ENCODE measurements around the gene XXYLT1. TPM values are rescaled to one million over a fixed set of nuclear protein-coding genes. Genes with fewer than 3 reads are reported as not detected.

Gene XXYLT1
- total RNA-seq, 1 donor from 2014 or later, result 16.4 TPM

GRCh38 chr3:195073866-195074860, 196.8 kb downstream of the XXYLT1 start:
- H3K4me3 ChIP-seq (ENCODE audit: low read depth, low read length), result no peak overlapping the region
- TF ChIP-seq CTCF (conservative IDR thresholded peaks at IDR 0.05; ENCODE audit: low read depth, low read length), result no peak
- DNase-seq (ENCODE audit: low read depth), result no peak

- no peak for TF ChIP-seq CTCF (conservative IDR thresholded peaks at IDR 0.05; ENCODE audit: low read depth, low read length)
- no peak for DNase-seq (ENCODE audit: low read depth)
- no peak overlapping the region for H3K4me3 ChIP-seq (ENCODE audit: low read depth, low read length)
Measured at GRCh38 chr3:195072916-195073564, 197.9 kb downstream of the XXYLT1 start.

- no peak for TF ChIP-seq CTCF (conservative IDR thresholded peaks at IDR 0.05; ENCODE audit: low read depth, low read length)
- H3K4me3 ChIP-seq (ENCODE audit: low read depth, low read length), result no peak overlapping the region
- no peak for DNase-seq (ENCODE audit: low read depth)
Measured at GRCh38 chr3:195071916-195072820, 198.8 kb downstream of the XXYLT1 start.

GRCh38 chr3:195071011-195071728, 199.8 kb downstream of the XXYLT1 start:
- no peak for TF ChIP-seq CTCF (conservative IDR thresholded peaks at IDR 0.05; ENCODE audit: low read depth, low read length)
- no peak overlapping the region for H3K4me3 ChIP-seq (ENCODE audit: low read depth, low read length)
- no peak for DNase-seq (ENCODE audit: low read depth)

- no peak for DNase-seq (ENCODE audit: low read depth)
- no peak for TF ChIP-seq CTCF (conservative IDR thresholded peaks at IDR 0.05; ENCODE audit: low read depth, low read length)
- no peak overlapping the region for H3K4me3 ChIP-seq (ENCODE audit: low read depth, low read length)
Measured at GRCh38 chr3:195070336-195070735, 200.6 kb downstream of the XXYLT1 start.

All from epithelial cell of proximal tubule (primary cell).